ENCODE measurements around the gene SLC9A5.

Gene SLC9A5

GRCh38 chr16:67202426-67202825, 46.4 kb upstream of the SLC9A5 start:
- Histone ChIP-seq H3K4me3 (ENCODE audit: low read depth, low read length) (no peak overlapping the region), H3K4me1 (peaks cover 4% of the 10 kb centered on the region), H3K9me3 (no peaks in the 10 kb centered on the region), H3K27me3 (no peaks in the 10 kb centered on the region), H3K36me3 (peaks cover 27% of the 10 kb centered on the region)
- TF ChIP-seq, protein P1, sequence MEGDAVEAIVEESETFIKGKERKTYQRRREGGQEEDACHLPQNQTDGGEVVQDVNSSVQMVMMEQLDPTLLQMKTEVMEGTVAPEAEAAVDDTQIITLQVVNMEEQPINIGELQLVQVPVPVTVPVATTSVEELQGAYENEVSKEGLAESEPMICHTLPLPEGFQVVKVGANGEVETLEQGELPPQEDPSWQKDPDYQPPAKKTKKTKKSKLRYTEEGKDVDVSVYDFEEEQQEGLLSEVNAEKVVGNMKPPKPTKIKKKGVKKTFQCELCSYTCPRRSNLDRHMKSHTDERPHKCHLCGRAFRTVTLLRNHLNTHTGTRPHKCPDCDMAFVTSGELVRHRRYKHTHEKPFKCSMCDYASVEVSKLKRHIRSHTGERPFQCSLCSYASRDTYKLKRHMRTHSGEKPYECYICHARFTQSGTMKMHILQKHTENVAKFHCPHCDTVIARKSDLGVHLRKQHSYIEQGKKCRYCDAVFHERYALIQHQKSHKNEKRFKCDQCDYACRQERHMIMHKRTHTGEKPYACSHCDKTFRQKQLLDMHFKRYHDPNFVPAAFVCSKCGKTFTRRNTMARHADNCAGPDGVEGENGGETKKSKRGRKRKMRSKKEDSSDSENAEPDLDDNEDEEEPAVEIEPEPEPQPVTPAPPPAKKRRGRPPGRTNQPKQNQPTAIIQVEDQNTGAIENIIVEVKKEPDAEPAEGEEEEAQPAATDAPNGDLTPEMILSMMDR (IDR thresholded peaks at IDR 0.05; ENCODE audit: low read depth, low read length): no peak
- DNase-seq: no peak

DNA sequence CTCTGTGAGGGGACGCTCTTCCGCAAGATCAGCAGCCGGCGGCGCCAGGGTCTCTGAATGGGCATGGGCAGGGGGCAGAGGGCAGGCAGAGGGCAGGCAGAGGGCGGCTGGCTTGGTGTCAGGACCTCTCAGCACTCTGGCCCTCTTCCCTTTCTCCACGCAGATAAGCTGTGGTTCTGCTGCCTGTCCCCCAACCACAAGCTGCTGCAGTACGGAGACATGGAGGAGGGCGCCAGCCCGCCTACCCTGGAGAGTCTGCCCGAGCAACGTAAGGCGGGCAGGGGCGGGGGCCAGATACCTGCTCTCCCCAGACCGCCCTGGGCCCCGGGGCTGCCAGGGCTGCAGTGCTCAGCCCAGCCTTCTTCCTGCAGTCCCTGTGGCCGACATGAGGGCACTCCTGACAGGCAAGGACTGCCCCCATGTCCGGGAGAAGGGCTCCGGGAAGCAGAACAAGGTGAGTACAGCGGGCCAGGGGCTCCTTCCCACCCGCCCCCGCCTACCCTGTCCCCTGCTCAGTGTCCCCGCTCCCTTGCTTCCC, 45.8 kb upstream of the SLC9A5 start:
- Histone ChIP-seq H3K9me3 (no peaks in the 10 kb centered on the region), H3K36me3 (peaks cover 21% of the 10 kb centered on the region), H3K4me1 (peaks cover 9% of the 10 kb centered on the region), H3K4me3 (ENCODE audit: low read depth, low read length) (no peak overlapping the region), H3K27me3 (no peaks in the 10 kb centered on the region)
- TF ChIP-seq, protein P1 (IDR thresholded peaks at IDR 0.05; ENCODE audit: low read depth, low read length): no peak
- no peak for DNase-seq

- Histone ChIP-seq H3K9me3 (no peaks in the 10 kb centered on the region), H3K4me3 (ENCODE audit: low read depth, low read length) (no peak overlapping the region), H3K4me1 (peaks cover 13% of the 10 kb centered on the region), H3K36me3 (peaks cover 15% of the 10 kb centered on the region; the same call in 1 of the 2 replicates), H3K27me3 (no peaks in the 10 kb centered on the region)
- no peak for DNase-seq
- TF ChIP-seq, protein P1 (IDR thresholded peaks at IDR 0.05; ENCODE audit: low read depth, low read length): no peak
Measured at GRCh38 chr16:67204076-67204475, 44.7 kb upstream of the SLC9A5 start.

- Histone ChIP-seq H3K4me1 (peaks cover 13% of the 10 kb centered on the region), H3K27me3 (no peaks in the 10 kb centered on the region), H3K9me3 (no peaks in the 10 kb centered on the region), H3K36me3 (peaks cover 10% of the 10 kb centered on the region; the same call in 1 of the 2 replicates), H3K4me3 (ENCODE audit: low read depth, low read length) (no peak overlapping the region)
- TF ChIP-seq, protein P1 (IDR thresholded peaks at IDR 0.05; ENCODE audit: low read depth, low read length): no peak
- no peak for DNase-seq
Measured at GRCh38 chr16:67206129-67206837, 42.5 kb upstream of the SLC9A5 start.

DNA sequence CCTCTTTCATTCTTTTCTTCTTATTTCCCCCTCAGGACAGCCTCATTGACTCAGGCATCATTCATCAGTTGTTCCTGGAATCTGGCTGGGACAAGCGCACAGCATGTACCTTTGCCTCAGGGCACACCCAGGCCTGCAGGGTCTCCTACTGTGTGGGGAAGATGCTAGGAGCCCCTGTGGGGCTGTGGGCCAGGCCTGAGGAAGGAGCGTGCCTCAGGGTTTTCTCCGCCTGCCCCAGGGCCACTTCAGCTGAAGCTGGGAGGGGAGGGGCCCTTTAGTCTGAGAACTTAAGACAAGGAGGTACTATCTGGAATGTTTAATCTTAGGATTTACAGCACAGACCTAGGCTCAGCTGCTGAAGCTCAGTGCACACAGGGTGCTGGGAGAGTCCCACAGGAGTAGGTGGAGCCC, 41.9 kb upstream of the SLC9A5 start:
- H3K4me1 ChIP-seq: peaks cover 13% of the 10 kb centered on the region
- no peak for DNase-seq
- H3K36me3 ChIP-seq: peaks cover 5% of the 10 kb centered on the region; the same call in 1 of the 2 replicates

More for the DNA sequence above, 41.9 kb upstream of the SLC9A5 start:
- TF ChIP-seq, protein P1 (IDR thresholded peaks at IDR 0.05; ENCODE audit: low read depth, low read length): no peak
- H3K9me3 ChIP-seq: no peaks in the 10 kb centered on the region
- H3K4me3 ChIP-seq (ENCODE audit: low read depth, low read length): no peak overlapping the region
- no peaks in the 10 kb centered on the region for H3K27me3 ChIP-seq

Measured in BE2C (cell line).